Type B pancreatic cell (in vitro differentiated cells): ENCODE data around the gene IL31RA. TPM values are rescaled to one million over a fixed set of nuclear protein-coding genes. Genes with fewer than 3 reads are reported as not detected.

Experiments
- DNase-seq: peaks from one replicate; pipeline ENCODE4 v3.0.0; 2021; ENCODE audit warnings: mixed read lengths; ENCODE audit not compliant: unreplicated experiment; ENCODE audit errors: extremely low spot score
- H3K27ac Mint-ChIP-seq: 2 replicates; pipeline ENCODE4 v1.8.0; 2021; ENCODE audit warnings: mild to moderate bottlenecking, mixed read lengths
- H3K27me3 Mint-ChIP-seq: 2 replicates; pipeline ENCODE4 v1.8.0; 2021; ENCODE audit warnings: mixed read lengths
- H3K36me3 Mint-ChIP-seq: 2 replicates; pipeline ENCODE4 v1.8.0; 2021; ENCODE audit warnings: mixed read lengths
- H3K4me1 Mint-ChIP-seq: one replicate; pipeline ENCODE4 v1.8.0; 2021; ENCODE audit warnings: mixed read lengths; ENCODE audit not compliant: unreplicated experiment
- H3K4me3 Mint-ChIP-seq: 2 replicates; pipeline ENCODE4 v1.8.0; 2021; ENCODE audit warnings: mild to moderate bottlenecking, mixed read lengths
- H3K9me3 Mint-ChIP-seq: 2 replicates; pipeline ENCODE4 v1.8.0; 2021; ENCODE audit warnings: mixed read lengths
- CTCF ChIP-seq: fragments of 200-600 bp; sonication (generic); conservative IDR thresholded peaks from 2 replicates; pipeline ENCODE4 v1.5.0; 2021; ENCODE audit warnings: antibody characterized with exemption, mild to moderate bottlenecking
- total RNA-seq: library from RNA; stranded (reverse); gene quantifications from 2 replicates; pipeline ENCODE4 v1.2.1, GENCODE V29; 2021; ENCODE audit warnings: low replicate concordance

IL31RA gene
- total RNA-seq, 1 donor from 2014 or later, result not detected

- no peaks in the 10 kb centered on the region for H3K36me3 Mint-ChIP-seq
- H3K27ac Mint-ChIP-seq, result no peak overlapping the region
- no peak for DNase-seq
- no peak overlapping the region for H3K4me3 Mint-ChIP-seq
- no peaks in the 10 kb centered on the region for H3K9me3 Mint-ChIP-seq
- no peak for TF ChIP-seq CTCF
- H3K4me1 Mint-ChIP-seq, result no peaks in the 10 kb centered on the region
- peaks cover 4% of the 10 kb centered on the region for H3K27me3 Mint-ChIP-seq
Observed at GRCh38 chr5:55853818-55854217, 2.7 kb downstream of the IL31RA start.

GRCh38 chr5:55855509-55855908, 4.4 kb downstream of the IL31RA start:
- Mint-ChIP-seq H3K4me3 (no peak overlapping the region), H3K9me3 (no peaks in the 10 kb centered on the region), H3K4me1 (no peaks in the 10 kb centered on the region), H3K27me3 (peaks cover 4% of the 10 kb centered on the region), H3K36me3 (no peaks in the 10 kb centered on the region), H3K27ac (no peak overlapping the region)
- TF ChIP-seq CTCF, result no peak
- DNase-seq, result no peak

GRCh38 chr5:55856516-55857246, 5.5 kb downstream of the IL31RA start:
- no peaks in the 10 kb centered on the region for H3K36me3 Mint-ChIP-seq
- no peaks in the 10 kb centered on the region for H3K9me3 Mint-ChIP-seq
- no peaks in the 10 kb centered on the region for H3K4me1 Mint-ChIP-seq
- no peak for DNase-seq
- H3K27me3 Mint-ChIP-seq, result peaks cover 4% of the 10 kb centered on the region
- no peak for TF ChIP-seq CTCF
- H3K4me3 Mint-ChIP-seq, result no peak overlapping the region
- no peak overlapping the region for H3K27ac Mint-ChIP-seq

- Mint-ChIP-seq H3K9me3 (no peaks in the 10 kb centered on the region), H3K27me3 (peaks cover 4% of the 10 kb centered on the region), H3K27ac (no peak overlapping the region), H3K36me3 (no peaks in the 10 kb centered on the region), H3K4me1 (no peaks in the 10 kb centered on the region), H3K4me3 (no peak overlapping the region)
- no peak for DNase-seq
- TF ChIP-seq CTCF, result no peak
Observed at GRCh38 chr5:55857247-55857640, 6.1 kb downstream of the IL31RA start.

GRCh38 chr5:55858104-55858503, 6.9 kb downstream of the IL31RA start:
- no peak for DNase-seq
- TF ChIP-seq CTCF, result no peak
- Mint-ChIP-seq H3K9me3 (no peaks in the 10 kb centered on the region), H3K27me3 (peaks cover 4% of the 10 kb centered on the region), H3K36me3 (no peaks in the 10 kb centered on the region), H3K4me3 (no peak overlapping the region), H3K27ac (no peak overlapping the region), H3K4me1 (no peaks in the 10 kb centered on the region)
